SU-DHL-6 (cell line): Measurements from ENCODE around the gene SLC13A4.
A peak's percentile ranks its signal among the peaks of the same experiment; 100 is the strongest.

Source experiments
- EZH2phosphoT487 ChIP-seq: fragments of 200-600 bp; sonication (generic), shearing (Covaris generic); conservative IDR thresholded peaks from 2 replicates; pipeline ENCODE4 v1.6.1; 2018; ENCODE audit warnings: mild to moderate bottlenecking, antibody characterized with exemption, low read length, moderate library complexity, mixed read lengths
- TF ChIP-seq, protein P1 (sequence below): fragments of 200-600 bp; sonication (generic); IDR thresholded peaks from one replicate; pipeline ENCODE4 v1.5.1; 2017; ENCODE audit warnings: antibody characterized with exemption, mild to moderate bottlenecking, low read length, moderate library complexity; ENCODE audit not compliant: insufficient read depth, poor library complexity, severe bottlenecking

DNA sequence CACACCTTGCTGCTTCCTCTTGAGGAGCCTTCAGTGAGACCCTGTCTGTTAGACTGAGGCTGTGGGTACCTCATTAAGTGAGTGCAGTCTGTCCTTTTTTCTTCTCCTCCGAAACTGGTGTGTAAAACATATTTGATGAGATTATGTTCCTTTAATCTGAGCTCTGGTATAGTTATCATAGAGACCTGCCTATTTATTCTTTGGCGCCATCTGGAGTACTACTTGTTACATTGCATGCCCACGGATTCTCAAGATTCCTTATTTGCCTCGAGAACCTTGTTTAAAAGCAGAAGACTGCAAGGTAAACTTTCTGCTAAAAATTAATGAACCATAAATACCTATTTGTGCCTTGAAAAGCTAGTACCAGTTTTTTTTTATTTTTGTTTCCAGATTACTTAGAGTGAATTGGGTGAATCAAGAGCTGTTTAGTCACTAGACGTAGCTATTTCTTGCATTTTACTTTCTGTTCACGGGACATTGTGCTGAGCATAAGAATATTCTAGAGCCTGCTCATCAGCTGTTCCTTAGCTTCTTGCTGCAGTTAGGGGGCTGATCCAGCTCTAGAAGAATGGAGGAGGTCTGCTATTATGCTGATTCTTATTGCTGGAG lies 82.6 kb downstream of the SLC13A4 start:
- TF ChIP-seq, protein P1, sequence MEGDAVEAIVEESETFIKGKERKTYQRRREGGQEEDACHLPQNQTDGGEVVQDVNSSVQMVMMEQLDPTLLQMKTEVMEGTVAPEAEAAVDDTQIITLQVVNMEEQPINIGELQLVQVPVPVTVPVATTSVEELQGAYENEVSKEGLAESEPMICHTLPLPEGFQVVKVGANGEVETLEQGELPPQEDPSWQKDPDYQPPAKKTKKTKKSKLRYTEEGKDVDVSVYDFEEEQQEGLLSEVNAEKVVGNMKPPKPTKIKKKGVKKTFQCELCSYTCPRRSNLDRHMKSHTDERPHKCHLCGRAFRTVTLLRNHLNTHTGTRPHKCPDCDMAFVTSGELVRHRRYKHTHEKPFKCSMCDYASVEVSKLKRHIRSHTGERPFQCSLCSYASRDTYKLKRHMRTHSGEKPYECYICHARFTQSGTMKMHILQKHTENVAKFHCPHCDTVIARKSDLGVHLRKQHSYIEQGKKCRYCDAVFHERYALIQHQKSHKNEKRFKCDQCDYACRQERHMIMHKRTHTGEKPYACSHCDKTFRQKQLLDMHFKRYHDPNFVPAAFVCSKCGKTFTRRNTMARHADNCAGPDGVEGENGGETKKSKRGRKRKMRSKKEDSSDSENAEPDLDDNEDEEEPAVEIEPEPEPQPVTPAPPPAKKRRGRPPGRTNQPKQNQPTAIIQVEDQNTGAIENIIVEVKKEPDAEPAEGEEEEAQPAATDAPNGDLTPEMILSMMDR, result peak; percentile 52
- TF ChIP-seq EZH2phosphoT487, result no peak
